ENCODE measurements around the gene SCCPDH.

SCCPDH gene

GRCh38 chr1:246778663-246779062 is 54.5 kb downstream of the SCCPDH start:
- ChIA-PET POLR2A (no interaction called here), CTCF (no interaction called here)
- no peak for DNase-seq (ENCODE audit: extremely low spot score)
- TF ChIP-seq FOXM1 (IDR thresholded peaks at IDR 0.05; ENCODE audit: borderline replicate concordance) (no peak), SUZ12 (IDR thresholded peaks at IDR 0.05) (no peak), LEF1 (IDR thresholded peaks at IDR 0.05; ENCODE audit: borderline replicate concordance) (no peak), SP1 (IDR thresholded peaks at IDR 0.05) (no peak), HDGF (IDR thresholded peaks at IDR 0.05; ENCODE audit: borderline replicate concordance) (no peak), TARDBP (IDR thresholded peaks at IDR 0.05) (no peak), PKNOX1 (IDR thresholded peaks at IDR 0.05) (no peak), ARNT (IDR thresholded peaks at IDR 0.05) (no peak), ZNF384 (IDR thresholded peaks at IDR 0.05) (no peak), ELF4 (IDR thresholded peaks at IDR 0.05) (no peak), L3MBTL2 (conservative IDR thresholded peaks at IDR 0.05) (no peak), FOXA1 (IDR thresholded peaks at IDR 0.05) (no peak), CTBP1 (IDR thresholded peaks at IDR 0.05; ENCODE audit: borderline replicate concordance) (no peak), NFRKB (IDR thresholded peaks at IDR 0.05) (no peak), BHLHE40 (IDR thresholded peaks at IDR 0.05; ENCODE audit: borderline replicate concordance) (no peak)

GRCh38 chr1:246779561-246780175 is 55.5 kb downstream of the SCCPDH start:
- no peak for TF ChIP-seq TARDBP (IDR thresholded peaks at IDR 0.05)
- TF ChIP-seq L3MBTL2 (conservative IDR thresholded peaks at IDR 0.05) = no peak
- TF ChIP-seq ARNT (IDR thresholded peaks at IDR 0.05) = no peak
- TF ChIP-seq FOXK2 (IDR thresholded peaks at IDR 0.05) = no peak
- TF ChIP-seq SP1 (IDR thresholded peaks at IDR 0.05) = no peak
- no peak for TF ChIP-seq FOXM1 (IDR thresholded peaks at IDR 0.05; ENCODE audit: borderline replicate concordance)
- TF ChIP-seq PKNOX1 (IDR thresholded peaks at IDR 0.05) = no peak
- no peak for TF ChIP-seq BHLHE40 (IDR thresholded peaks at IDR 0.05; ENCODE audit: borderline replicate concordance)
- no peak for TF ChIP-seq SUZ12 (IDR thresholded peaks at IDR 0.05)
- no peak for TF ChIP-seq NFRKB (IDR thresholded peaks at IDR 0.05)
- no peak for TF ChIP-seq ZNF384 (IDR thresholded peaks at IDR 0.05)
- no peak for TF ChIP-seq FOXA1 (IDR thresholded peaks at IDR 0.05)
- TF ChIP-seq LEF1 (IDR thresholded peaks at IDR 0.05; ENCODE audit: borderline replicate concordance) = no peak
- no peak for TF ChIP-seq ELF4 (IDR thresholded peaks at IDR 0.05)
- TF ChIP-seq HDGF (IDR thresholded peaks at IDR 0.05; ENCODE audit: borderline replicate concordance) = no peak
- TF ChIP-seq CTBP1 (IDR thresholded peaks at IDR 0.05; ENCODE audit: borderline replicate concordance) = no peak
- ChIA-PET POLR2A (no interaction called here), CTCF (no interaction called here)
- DNase-seq (ENCODE audit: extremely low spot score) = no peak

- ChIA-PET POLR2A (no interaction called here), CTCF (no interaction called here)
- no peak for DNase-seq (ENCODE audit: extremely low spot score)
- TF ChIP-seq CTBP1 (IDR thresholded peaks at IDR 0.05; ENCODE audit: borderline replicate concordance) (no peak), FOXM1 (IDR thresholded peaks at IDR 0.05; ENCODE audit: borderline replicate concordance) (no peak), ELF4 (IDR thresholded peaks at IDR 0.05) (no peak), NFRKB (IDR thresholded peaks at IDR 0.05) (no peak), FOXA1 (IDR thresholded peaks at IDR 0.05) (no peak)
Observed at GRCh38 chr1:246780264-246780663, 56.1 kb downstream of the SCCPDH start.

GRCh38 chr1:246781212-246781611 is 57.0 kb downstream of the SCCPDH start:
- no peak for DNase-seq (ENCODE audit: extremely low spot score)
- CTCF ChIA-PET = no interaction called here
- no peak for TF ChIP-seq LEF1 (IDR thresholded peaks at IDR 0.05; ENCODE audit: borderline replicate concordance)
- no peak for TF ChIP-seq L3MBTL2 (conservative IDR thresholded peaks at IDR 0.05)
- no peak for TF ChIP-seq BHLHE40 (IDR thresholded peaks at IDR 0.05; ENCODE audit: borderline replicate concordance)
- no peak for TF ChIP-seq SUZ12 (IDR thresholded peaks at IDR 0.05)
- no peak for TF ChIP-seq PKNOX1 (IDR thresholded peaks at IDR 0.05)
- TF ChIP-seq FOXM1 (IDR thresholded peaks at IDR 0.05; ENCODE audit: borderline replicate concordance) = no peak
- TF ChIP-seq ARNT (IDR thresholded peaks at IDR 0.05) = no peak
- TF ChIP-seq CTBP1 (IDR thresholded peaks at IDR 0.05; ENCODE audit: borderline replicate concordance) = no peak
- TF ChIP-seq NFRKB (IDR thresholded peaks at IDR 0.05) = no peak
- no peak for TF ChIP-seq FOXA1 (IDR thresholded peaks at IDR 0.05)
- POLR2A ChIA-PET = no interaction called here

GRCh38 chr1:246782120-246782900 is 58.1 kb downstream of the SCCPDH start:
- DNase-seq (ENCODE audit: extremely low spot score) = no peak
- TF ChIP-seq L3MBTL2 (conservative IDR thresholded peaks at IDR 0.05) = no peak
- no peak for TF ChIP-seq FOXK2 (IDR thresholded peaks at IDR 0.05)
- no peak for TF ChIP-seq PKNOX1 (IDR thresholded peaks at IDR 0.05)
- TF ChIP-seq ELF4 (IDR thresholded peaks at IDR 0.05) = no peak
- no peak for TF ChIP-seq ARNT (IDR thresholded peaks at IDR 0.05)
- no peak for TF ChIP-seq LEF1 (IDR thresholded peaks at IDR 0.05; ENCODE audit: borderline replicate concordance)
- no peak for TF ChIP-seq SUZ12 (IDR thresholded peaks at IDR 0.05)
- TF ChIP-seq FOXM1 (IDR thresholded peaks at IDR 0.05; ENCODE audit: borderline replicate concordance) = no peak
- TF ChIP-seq HDGF (IDR thresholded peaks at IDR 0.05; ENCODE audit: borderline replicate concordance) = no peak
- no peak for TF ChIP-seq CTBP1 (IDR thresholded peaks at IDR 0.05; ENCODE audit: borderline replicate concordance)
- no peak for TF ChIP-seq ZNF384 (IDR thresholded peaks at IDR 0.05)
- no peak for TF ChIP-seq SP1 (IDR thresholded peaks at IDR 0.05)
- TF ChIP-seq FOXA1 (IDR thresholded peaks at IDR 0.05) = no peak
- TF ChIP-seq BHLHE40 (IDR thresholded peaks at IDR 0.05; ENCODE audit: borderline replicate concordance) = no peak
- TF ChIP-seq NFRKB (IDR thresholded peaks at IDR 0.05) = no peak
- TF ChIP-seq TARDBP (IDR thresholded peaks at IDR 0.05) = no peak
- POLR2A ChIA-PET = no interaction called here
- CTCF ChIA-PET = no interaction called here

Measured in HEK293T (cell line).